ENCODE data around the gene PSMA3.
A peak's percentile ranks its signal among the peaks of the same experiment; 100 is the strongest.
"Not testable (repeated sequence)": the region's sequence is repeated elsewhere in the genome, so short reads cannot be mapped to it uniquely, and the experiment has no call there.

PSMA3 gene

GRCh38 chr14:58244556-58245387 is at the start of gene PSMA3:
Gene PSMA3 (plus strand): TSS chr14:58244843. CDS start chr14:58244921, 78 bp downstream.
- peak; percentile 98 for DNase-seq

- DNase-seq = no peak
Observed at GRCh38 chr14:58196198-58196597, 48.4 kb upstream of the PSMA3 start.

- DNase-seq = peak in 1 of 2 donors; percentile 47
Observed at GRCh38 chr14:58198086-58198485, 46.6 kb upstream of the PSMA3 start.

- peak; percentile 84 to 87 for DNase-seq
Observed at GRCh38 chr14:58199726-58200479, 44.7 kb upstream of the PSMA3 start, which contains the start of gene ACTR10. Gene ACTR10 (plus strand): TSS chr14:58200149. CDS start chr14:58200218, 69 bp downstream.

- DNase-seq = no peak
Observed at GRCh38 chr14:58200480-58200841, 44.2 kb upstream of the PSMA3 start.

- DNase-seq = no peak
Observed at GRCh38 chr14:58200846-58201245, 43.8 kb upstream of the PSMA3 start.

- no peak for DNase-seq
Observed at GRCh38 chr14:58213176-58213575, 31.5 kb upstream of the PSMA3 start.

GRCh38 chr14:58215191-58215914 is 29.3 kb upstream of the PSMA3 start:
- no peak for DNase-seq

GRCh38 chr14:58216544-58216943 is 28.1 kb upstream of the PSMA3 start:
- DNase-seq = no peak

GRCh38 chr14:58227096-58227819 is 17.4 kb upstream of the PSMA3 start:
- DNase-seq = no peak

GRCh38 chr14:58238252-58239243 is 6.1 kb upstream of the PSMA3 start:
- peak; percentile 28 to 59 for DNase-seq

GRCh38 chr14:58239244-58240195 is 5.1 kb upstream of the PSMA3 start:
- peak; percentile 81 to 88 for DNase-seq

- peak in 1 of 2 donors; percentile 25 for DNase-seq
Observed at GRCh38 chr14:58243790-58244555, 670 bp upstream of the PSMA3 start.

GRCh38 chr14:58245562-58245961 is 919 bp downstream of the PSMA3 start:
- DNase-seq = no peak

- no peak for DNase-seq
Observed at GRCh38 chr14:58249611-58250010, 5.0 kb downstream of the PSMA3 start.

- no peak for DNase-seq
Observed at GRCh38 chr14:58258156-58258555, 13.5 kb downstream of the PSMA3 start.

GRCh38 chr14:58262005-58262404 is 17.4 kb downstream of the PSMA3 start:
- not testable (repeated sequence) for DNase-seq

GRCh38 chr14:58265401-58265800 is 20.8 kb downstream of the PSMA3 start:
- DNase-seq = no peak

GRCh38 chr14:58270628-58271027 is 26.0 kb downstream of the PSMA3 start:
- DNase-seq = no peak
